SK-N-MC (cell line): ENCODE measurements around the gene NHS.

Experiments
- DNase-seq: peaks from one replicate; pipeline ENCODE4 v3.0.0-alpha.2; 2011; ENCODE audit warnings: low read depth, low spot score
- H3K27ac ChIP-seq: fragments of 200-600 bp; sonication (generic); 2 replicates; pipeline ENCODE4 v1.5.1; 2016; ENCODE audit warnings: mixed run types
- H3K36me3 ChIP-seq: fragments of 200-600 bp; sonication (generic); 2 replicates; pipeline ENCODE4 v1.6.1; 2017; ENCODE audit warnings: antibody characterized with exemption, low read length, mixed read lengths; ENCODE audit not compliant: insufficient read depth
- H3K4me3 ChIP-seq: fragments of 200-600 bp; sonication (generic); 2 replicates; pipeline ENCODE4 v1.5.1; 2016
- H3K9ac ChIP-seq: fragments of 200-600 bp; sonication (generic); 2 replicates; pipeline ENCODE4 v1.8.0; 2017; ENCODE audit warnings: mixed run types, mixed read lengths; ENCODE audit not compliant: insufficient read length
- H3K9me3 ChIP-seq: fragments of 200-600 bp; sonication (generic); 2 replicates; pipeline ENCODE4 v1.6.1; 2017; ENCODE audit warnings: low read depth, mild to moderate bottlenecking, antibody characterized with exemption, low read length, moderate library complexity, mixed read lengths
- EZH2 ChIP-seq: fragments of 200-600 bp; sonication (generic); IDR thresholded peaks from one replicate; pipeline ENCODE4 v1.6.1; 2017; ENCODE audit warnings: antibody characterized with exemption
- FOXP2 ChIP-seq: optimal IDR thresholded peaks from 2 replicates; pipeline ENCODE3; 2011; ENCODE audit warnings: mild to moderate bottlenecking, moderate library complexity; ENCODE audit not compliant: insufficient read depth; ENCODE audit errors: extremely low read length, control extremely low read depth
- POLR2AphosphoS5 ChIP-seq: IDR thresholded peaks from 2 replicates; pipeline ENCODE4 v1.6.1; 2012; ENCODE audit warnings: mild to moderate bottlenecking, low read depth, low read length, borderline replicate concordance

Gene NHS

GRCh38 chrX:17546356-17546755, 171.4 kb downstream of the NHS start:
- TF ChIP-seq EZH2 (no peak), POLR2AphosphoS5 (no peak), FOXP2 (no peak)
- Histone ChIP-seq H3K9me3 (no peaks in the 10 kb centered on the region), H3K4me3 (no peak overlapping the region), H3K36me3 (no peaks in the 10 kb centered on the region), H3K9ac (no peak overlapping the region), H3K27ac (no peak overlapping the region)
- no peak for DNase-seq

DNA sequence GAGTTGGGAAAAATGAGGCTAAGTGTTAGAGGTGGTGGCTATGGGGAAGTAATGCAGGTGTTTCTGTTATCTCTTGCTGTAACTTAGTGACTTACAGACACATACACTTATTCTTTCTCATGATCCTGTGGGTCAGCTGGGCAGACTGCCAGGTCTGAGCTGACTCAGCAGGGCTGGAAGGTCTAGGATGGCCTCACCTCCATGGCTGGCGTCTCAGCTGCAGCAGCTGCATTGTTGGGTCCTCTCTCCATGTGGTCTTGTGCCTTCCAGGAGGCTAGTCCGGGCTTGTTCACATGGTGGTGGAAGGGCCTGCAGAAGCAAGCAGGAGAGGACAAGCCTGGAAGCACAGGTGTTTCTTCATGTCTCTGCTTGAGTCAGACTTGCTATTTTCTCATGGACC, 172.7 kb downstream of the NHS start:
- DNase-seq: no peak
- no peak for TF ChIP-seq EZH2
- TF ChIP-seq POLR2AphosphoS5: no peak
- no peak for TF ChIP-seq FOXP2
- no peaks in the 10 kb centered on the region for H3K9me3 ChIP-seq

DNA sequence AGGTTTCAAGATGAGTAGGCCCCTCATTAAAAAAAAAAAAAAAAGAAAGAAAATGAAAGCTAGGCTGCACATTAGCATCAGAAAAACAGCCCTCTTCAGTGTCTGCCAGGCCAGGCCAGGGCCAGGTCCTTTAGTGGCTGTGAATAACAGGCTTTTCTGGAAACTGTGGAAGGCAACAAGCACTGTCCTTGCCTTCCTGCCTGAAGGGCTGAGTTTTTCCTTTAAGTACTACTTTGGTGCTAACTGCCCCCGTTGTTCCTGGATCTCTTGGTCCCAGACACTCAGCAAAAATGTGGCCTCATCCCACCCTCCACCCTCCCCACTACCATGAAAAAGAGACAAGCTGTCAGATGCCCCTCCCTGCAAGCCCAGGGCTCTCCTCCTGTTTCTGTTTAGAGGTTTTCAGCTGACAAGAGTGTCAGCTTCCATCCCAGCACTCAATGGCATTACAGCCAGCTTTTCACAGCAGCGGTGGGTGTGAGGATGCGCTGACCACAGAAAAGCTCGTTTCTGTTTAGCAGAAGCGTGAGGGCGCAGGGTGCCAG, 174.2 kb downstream of the NHS start:
- Histone ChIP-seq H3K9ac (no peak overlapping the region), H3K27ac (no peak overlapping the region)

More for the DNA sequence above, 172.7 kb downstream of the NHS start:
- Histone ChIP-seq H3K4me3 (no peak overlapping the region), H3K27ac (no peak overlapping the region), H3K36me3 (no peaks in the 10 kb centered on the region), H3K9ac (no peak overlapping the region)

DNA sequence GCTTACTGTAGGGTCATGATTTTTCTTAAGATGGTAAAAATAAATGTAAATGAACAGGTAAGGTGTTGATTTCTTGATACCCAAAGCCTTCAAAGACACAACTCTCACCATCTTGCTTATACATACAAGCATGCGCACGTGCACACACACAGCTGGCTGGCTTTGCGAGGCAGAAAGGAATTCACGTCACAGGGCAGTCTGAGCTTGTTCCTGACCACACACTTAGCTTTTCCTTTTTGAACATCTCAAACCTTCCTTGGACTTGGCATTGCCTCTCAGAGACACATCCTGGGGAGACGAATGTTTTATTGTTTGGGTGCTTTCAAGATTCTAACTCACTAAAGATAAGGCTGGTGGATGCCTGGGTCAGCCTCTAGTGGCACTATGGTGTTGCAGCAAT, 175.0 kb downstream of the NHS start:
- no peaks in the 10 kb centered on the region for H3K36me3 ChIP-seq
- no peak for TF ChIP-seq POLR2AphosphoS5
- no peak for TF ChIP-seq EZH2
- no peak for TF ChIP-seq FOXP2
- DNase-seq: no peak
- no peak overlapping the region for H3K4me3 ChIP-seq
- no peak overlapping the region for H3K9ac ChIP-seq
- H3K27ac ChIP-seq: no peak overlapping the region
- no peaks in the 10 kb centered on the region for H3K9me3 ChIP-seq

More for the DNA sequence above, 174.2 kb downstream of the NHS start:
- Histone ChIP-seq H3K9me3 (no peaks in the 10 kb centered on the region), H3K4me3 (no peak overlapping the region), H3K36me3 (no peaks in the 10 kb centered on the region)
- no peak for DNase-seq
- TF ChIP-seq POLR2AphosphoS5 (no peak), FOXP2 (no peak), EZH2 (no peak)

DNA sequence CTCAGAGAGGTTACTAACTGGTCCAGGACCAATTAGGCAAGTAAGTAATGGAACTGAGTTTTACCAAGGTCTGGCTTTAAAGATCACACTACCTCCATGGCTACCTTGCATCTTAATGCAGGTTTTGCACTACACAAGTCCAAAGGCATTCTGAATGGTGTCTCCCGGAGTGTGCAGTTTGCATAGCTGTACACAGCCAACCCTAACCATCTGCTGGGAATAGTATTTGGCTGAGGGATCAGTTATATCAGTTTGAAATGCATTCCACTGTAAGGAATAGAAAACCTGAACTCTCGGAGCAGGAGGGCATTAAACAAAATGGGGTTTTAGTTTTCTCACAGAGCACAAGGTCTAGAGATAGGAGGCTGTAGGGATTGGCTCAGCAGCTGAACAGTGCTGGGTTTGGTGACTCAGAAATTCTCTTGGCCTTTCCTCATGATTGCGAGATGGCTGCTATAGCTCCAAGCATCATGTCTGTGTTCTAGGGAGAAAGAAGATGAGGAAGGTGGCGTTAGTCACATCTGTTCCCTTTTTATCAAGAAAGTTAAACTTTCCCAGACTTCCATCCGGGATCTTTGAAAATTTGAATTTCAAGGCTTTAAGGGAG, 177.1 kb downstream of the NHS start:
- Histone ChIP-seq H3K27ac (no peak overlapping the region), H3K36me3 (no peaks in the 10 kb centered on the region), H3K9ac (no peak overlapping the region), H3K9me3 (no peaks in the 10 kb centered on the region), H3K4me3 (no peak overlapping the region)
- TF ChIP-seq EZH2: no peak
- TF ChIP-seq FOXP2: no peak
- no peak for TF ChIP-seq POLR2AphosphoS5
- no peak for DNase-seq

DNA sequence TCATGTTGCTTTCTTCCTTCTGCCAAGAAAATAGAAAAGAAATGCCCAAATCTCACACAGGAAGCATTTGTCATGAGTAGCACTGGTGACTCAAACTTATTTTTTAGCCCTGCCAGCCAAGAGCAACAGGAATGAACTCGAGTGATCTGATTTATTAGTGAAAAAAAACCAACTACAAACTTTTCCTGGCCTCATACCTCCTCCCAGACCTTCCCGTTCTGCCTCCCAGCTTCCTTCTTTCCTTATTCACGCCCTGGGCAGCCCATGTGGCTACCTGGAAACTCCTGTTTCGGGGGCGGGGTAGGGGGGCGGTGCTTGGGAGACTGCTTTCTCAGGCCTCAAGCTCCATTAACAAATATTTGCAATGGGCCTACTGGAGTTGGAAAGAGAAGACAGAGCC, 178.5 kb downstream of the NHS start:
- no peaks in the 10 kb centered on the region for H3K9me3 ChIP-seq
- DNase-seq: no peak
- no peak overlapping the region for H3K4me3 ChIP-seq
- H3K27ac ChIP-seq: no peak overlapping the region
- no peak overlapping the region for H3K9ac ChIP-seq
- TF ChIP-seq POLR2AphosphoS5 (no peak), FOXP2 (no peak), EZH2 (no peak)
- H3K36me3 ChIP-seq: no peaks in the 10 kb centered on the region

- TF ChIP-seq POLR2AphosphoS5: no peak
- TF ChIP-seq FOXP2: no peak
- no peak for TF ChIP-seq EZH2
- H3K36me3 ChIP-seq: no peaks in the 10 kb centered on the region
- no peak overlapping the region for H3K4me3 ChIP-seq
- DNase-seq: no peak
- H3K9ac ChIP-seq: no peak overlapping the region
- H3K27ac ChIP-seq: no peak overlapping the region
- no peaks in the 10 kb centered on the region for H3K9me3 ChIP-seq
These were observed 179.0 kb downstream of the NHS start for GRCh38 chrX:17553961-17554482.

DNA sequence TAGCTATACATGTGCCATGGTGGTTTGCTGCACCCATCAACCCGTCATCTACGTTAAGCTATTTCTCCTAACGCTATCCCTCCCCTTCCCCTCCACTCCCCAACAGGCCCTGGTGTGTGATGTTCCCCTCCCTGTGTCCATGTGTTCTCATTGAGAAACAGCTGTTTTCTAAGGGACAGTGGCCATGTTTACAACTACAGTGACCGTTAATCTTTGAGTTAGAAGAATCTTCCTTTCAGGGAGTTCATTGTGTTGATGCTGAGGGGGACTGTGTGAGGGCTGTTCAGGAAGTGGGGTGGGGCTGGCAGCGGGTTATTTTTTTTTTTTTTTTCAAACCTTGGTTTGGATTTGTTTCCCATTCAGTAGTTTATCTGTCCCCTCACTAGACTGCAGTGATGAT, 179.9 kb downstream of the NHS start:
- Histone ChIP-seq H3K27ac (no peak overlapping the region), H3K9me3 (no peaks in the 10 kb centered on the region), H3K36me3 (no peaks in the 10 kb centered on the region), H3K9ac (no peak overlapping the region), H3K4me3 (no peak overlapping the region)
- no peak for DNase-seq
- TF ChIP-seq FOXP2 (no peak), POLR2AphosphoS5 (no peak), EZH2 (no peak)

DNA sequence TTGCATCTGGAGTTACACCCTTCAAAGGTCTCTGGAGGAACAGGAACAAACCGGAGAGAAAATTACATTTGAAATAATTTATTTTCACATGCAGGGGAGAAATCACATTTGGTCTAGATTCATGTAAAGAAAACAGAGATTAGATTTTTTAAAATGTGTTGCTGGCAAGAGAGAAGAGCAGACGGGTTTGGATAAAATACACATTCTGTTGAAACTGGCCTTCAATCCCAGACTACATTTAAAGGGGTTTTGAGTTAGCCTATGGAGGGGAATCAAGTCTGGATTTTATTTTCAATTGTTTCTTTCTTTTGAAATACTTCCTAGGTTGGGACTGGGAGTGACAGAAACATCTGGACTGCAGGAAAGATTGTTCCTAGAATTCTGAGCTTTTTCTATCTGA, 180.8 kb downstream of the NHS start:
- no peak overlapping the region for H3K4me3 ChIP-seq
- no peak for DNase-seq
- no peaks in the 10 kb centered on the region for H3K9me3 ChIP-seq
- H3K27ac ChIP-seq: no peak overlapping the region
- TF ChIP-seq POLR2AphosphoS5 (no peak), FOXP2 (no peak), EZH2 (no peak)
- no peak overlapping the region for H3K9ac ChIP-seq
- H3K36me3 ChIP-seq: no peaks in the 10 kb centered on the region
